ENCODE measurements around the gene CCDC43. TPM values are rescaled to one million over a fixed set of nuclear protein-coding genes. Genes with fewer than 3 reads are reported as not detected.

The CCDC43 gene
- total and polyA plus RNA-seq, 2 donors (not counting 3 experiments of a cell fraction or from before 2014, with no cell fraction given): 5.9 to 31.7 TPM

DNA sequence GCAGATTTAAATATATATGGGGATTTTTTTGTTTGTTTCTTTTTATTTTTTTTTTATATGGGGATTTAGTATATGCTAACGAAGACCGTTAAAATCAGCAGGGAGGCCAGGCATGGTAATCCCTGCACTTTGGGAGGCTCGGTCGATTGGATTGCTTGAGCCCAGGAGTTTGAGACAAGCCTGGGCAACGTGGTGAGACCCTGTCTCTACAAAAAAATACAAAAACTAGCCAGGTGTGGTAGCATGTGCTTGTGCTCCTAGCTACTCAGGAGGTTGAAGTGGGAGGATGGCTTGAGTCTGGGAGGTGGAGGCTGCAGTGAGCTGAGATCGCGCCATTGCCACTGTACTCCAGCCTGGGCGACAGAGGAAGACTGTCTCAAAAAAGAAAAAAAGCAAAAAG is 55.6 kb downstream of the CCDC43 start:
- Histone ChIP-seq H3K9me3 (replicated peaks; ENCODE audit: control insufficient read depth, insufficient read depth, low read length) (no peaks in the 10 kb centered on the region), H4K20me1 (replicated peaks; ENCODE audit: control insufficient read depth, extremely low read depth, insufficient read depth, low read length) (no peaks in the 10 kb centered on the region), H3K4me1 (ENCODE audit: control insufficient read depth, extremely low read depth, insufficient read depth, low read length) (no peaks in the 10 kb centered on the region), H3K27me3 (ENCODE audit: control insufficient read depth in 2 of 2, insufficient read depth in 2 of 2, low read length in 2 of 2) (peaks cover 2 to 5% of the 10 kb centered on the region in 2 experiments), H3K4me2 (ENCODE audit: insufficient read depth, low read length) (no peak overlapping the region), H3K9me1 (replicated peaks; ENCODE audit: control insufficient read depth, extremely low read depth, insufficient read depth, low read length) (no peaks in the 10 kb centered on the region), H3K27ac (ENCODE audit: insufficient read depth, low read depth, low read length) (no peak overlapping the region), H2AFZ (ENCODE audit: low read depth, low read length) (no peak overlapping the region), H3K79me2 (ENCODE audit: control insufficient read depth, insufficient read depth, low read length) (no peaks in the 10 kb centered on the region), H3K9ac (replicated peaks; ENCODE audit: extremely low read depth, insufficient read depth, low read length) (no peak overlapping the region), H3K36me3 (ENCODE audit: control insufficient read depth in 2 of 2, extremely low read depth in 1 of 2, insufficient read depth in 2 of 2, low read length in 2 of 2) (no peaks in the 10 kb centered on the region), H3K4me3 (replicated peaks in 1 of 3; ENCODE audit: insufficient read depth in 1 of 3, low read depth in 1 of 3, low read length in 3 of 3) (no peak overlapping the region)
- dilution Hi-C loops (cut with MboI; ENCODE audit: extremely low pct_ligation_motif_present, low sequenced_read_pairs): no loop called here
- CTCF ChIA-PET: interaction anchor here (1.3 to 6.9 kb wide), 6 partner anchors 50 to 111 kb away, joined by 4 to 94 read pairs (median 6); no protein-coding TSS in a partner anchor
- intact Hi-C loops (cut with micrococcal nuclease): no loop called here
- DNase-seq (ENCODE audit: low read depth, low spot score) (no peak), FAIRE-seq (no peak)
- POLR2A ChIA-PET: no interaction called here
- TF ChIP-seq POLR2A (IDR thresholded peaks at IDR 0.05; ENCODE audit: low read depth, low read length) (no peak), GATA2 (IDR thresholded peaks at IDR 0.05; ENCODE audit: insufficient read depth, insufficient read length, low read depth, low read length) (no peak), MYC (IDR thresholded peaks at IDR 0.05; ENCODE audit: low read depth, low read length) (no peak), EZH2 (IDR thresholded peaks at IDR 0.05; ENCODE audit: borderline replicate concordance, low read depth, low read length, severe bottlenecking) (no peak), POLR2AphosphoS5 (IDR thresholded peaks at IDR 0.05; ENCODE audit: insufficient read depth, low read depth, low read length) (no peak), FOS (IDR thresholded peaks at IDR 0.05; ENCODE audit: borderline replicate concordance, insufficient read depth, low read length) (no peak), CTCF (IDR thresholded peaks at IDR 0.05; ENCODE audit: extremely low read depth in 1 of 2, insufficient read depth in 1 of 2, low read depth in 1 of 2, low read length in 2 of 2) (no peak), JUN (IDR thresholded peaks at IDR 0.05; ENCODE audit: borderline replicate concordance, insufficient read depth, insufficient read length, low read depth) (no peak)
- TF ChIP-seq, protein P1, sequence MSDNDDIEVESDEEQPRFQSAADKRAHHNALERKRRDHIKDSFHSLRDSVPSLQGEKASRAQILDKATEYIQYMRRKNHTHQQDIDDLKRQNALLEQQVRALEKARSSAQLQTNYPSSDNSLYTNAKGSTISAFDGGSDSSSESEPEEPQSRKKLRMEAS (IDR thresholded peaks at IDR 0.05; ENCODE audit: insufficient read depth, insufficient read length): no peak
- BruUV-seq (replicated peaks): no TSS peak

All from endothelial cell of umbilical vein (primary cell).